T-helper 1 cell (primary cell): ENCODE results near the gene KRT39.
"Not testable (repeated sequence)": the region's sequence is repeated elsewhere in the genome, so short reads cannot be mapped to it uniquely, and the experiment has no call there.

Source experiments
- DNase-seq, 5 donors: peaks; one replicate each; pipeline ENCODE4 v3.0.0-alpha.2; 2012 to 2020
- total RNA-seq, 4 donors: gene quantifications; one replicate each; lab custom pipeline; 2026; lab: John Stamatoyannopoulos, UW

Gene KRT39
- total RNA-seq, result 0 reads per million in 4 donors

DNA sequence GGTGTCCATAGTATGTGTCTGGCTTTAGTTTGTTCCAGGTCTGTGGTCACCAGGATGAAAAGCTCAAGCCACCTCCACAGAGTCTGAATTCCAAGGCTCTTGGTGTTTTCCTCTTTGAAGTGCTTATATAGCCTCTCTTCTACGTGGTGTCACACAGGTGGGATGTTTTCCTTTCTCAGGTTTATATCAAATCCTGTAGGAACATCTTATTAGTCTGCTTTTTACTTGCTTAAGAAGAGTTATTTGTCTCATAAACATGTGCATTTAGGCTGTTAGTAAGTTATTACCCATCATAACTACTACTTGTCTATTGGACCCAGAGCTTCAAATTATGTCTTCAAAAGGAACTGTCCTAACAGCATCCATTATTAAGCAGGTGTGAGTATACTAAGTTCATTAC is at the start of gene KRT39:
KRT39 (minus strand) TSS at position 101 of the 400 bp plus-strand sequence; CDS start at position 9, 92 bp downstream.
- DNase-seq, result no peak

DNA sequence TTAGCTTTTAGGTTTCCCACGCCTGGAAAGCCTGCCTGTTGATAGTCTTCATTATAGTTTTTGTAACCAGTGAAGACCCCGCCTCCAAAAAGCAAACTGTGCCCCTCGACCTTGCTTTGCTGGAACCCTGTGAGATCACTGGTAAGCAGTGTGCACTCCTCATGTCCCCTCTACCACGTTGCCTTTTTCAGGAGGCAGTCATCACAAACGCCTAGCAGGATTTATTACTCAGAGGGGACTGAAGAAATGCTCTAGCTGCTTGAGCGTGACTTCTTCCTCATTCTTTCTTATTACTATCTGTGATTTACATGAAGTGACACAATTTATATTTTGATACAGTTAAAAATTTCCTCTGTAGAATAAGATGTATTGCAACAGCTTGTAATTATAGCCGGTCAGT is 48.7 kb upstream of the KRT39 start:
- DNase-seq, result no peak

GRCh38 chr17:41013606-41014005 is 46.9 kb upstream of the KRT39 start:
- no peak for DNase-seq

- DNase-seq, result no peak
Measured at GRCh38 chr17:41013181-41013580, 46.4 kb upstream of the KRT39 start.

GRCh38 chr17:41012326-41013120 is 45.8 kb upstream of the KRT39 start:
- no peak for DNase-seq

GRCh38 chr17:41010441-41010840 is 43.7 kb upstream of the KRT39 start:
- no peak for DNase-seq

- no peak for DNase-seq
Measured at GRCh38 chr17:41009936-41010335, 43.2 kb upstream of the KRT39 start.

GRCh38 chr17:41009301-41009760 is 42.6 kb upstream of the KRT39 start:
- DNase-seq, result no peak

DNA sequence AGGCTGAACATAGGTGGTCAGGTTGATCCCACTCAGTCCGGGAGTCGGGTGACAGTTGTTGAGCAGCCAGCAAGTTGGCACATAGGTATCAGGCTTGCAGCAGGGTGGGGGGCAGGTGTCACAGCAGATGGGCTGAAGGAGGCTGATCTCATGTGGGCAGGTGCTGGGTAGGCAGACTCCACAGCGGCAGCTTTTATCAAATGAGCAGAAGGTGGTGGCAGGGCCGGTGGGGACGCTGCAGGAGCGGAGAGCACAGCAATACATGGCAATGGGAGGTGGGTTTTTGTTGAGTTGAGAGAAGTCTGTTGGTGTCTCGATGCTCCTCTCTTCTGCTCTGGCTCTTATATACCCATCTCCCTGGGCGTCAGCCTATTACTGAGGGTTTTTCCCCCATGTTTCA is 42.1 kb upstream of the KRT39 start, which contains the start of gene KRTAP3-1:
KRTAP3-1 (minus strand) TSS at position 318 of the 400 bp plus-strand sequence; CDS start at position 264, 54 bp downstream.
- no peak for DNase-seq

GRCh38 chr17:41004397-41004796 is 37.6 kb upstream of the KRT39 start:
- DNase-seq, result no peak

- DNase-seq, result no peak
Measured at GRCh38 chr17:41003926-41004325, 37.2 kb upstream of the KRT39 start.

DNA sequence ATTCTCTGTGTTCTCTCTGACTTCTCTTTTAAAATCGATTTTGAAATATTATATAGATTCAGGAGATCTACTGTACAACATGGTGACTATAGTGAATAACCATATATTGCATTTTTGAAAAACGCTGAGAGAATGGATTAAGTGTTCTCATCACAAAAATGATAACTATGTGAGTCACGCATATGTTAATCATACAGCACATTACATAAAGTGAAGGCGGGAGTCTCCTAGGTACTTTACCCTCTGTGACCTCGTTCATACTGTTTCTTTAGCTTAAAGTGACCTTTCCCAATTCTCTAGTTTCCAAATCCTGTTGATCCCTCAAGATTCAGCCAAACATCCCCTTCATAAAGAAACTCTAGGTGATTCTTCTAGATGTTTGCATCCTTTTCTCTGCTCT is 36.1 kb upstream of the KRT39 start:
- no peak for DNase-seq

- DNase-seq, result no peak
Measured at GRCh38 chr17:41001795-41002194, 35.0 kb upstream of the KRT39 start.

- not testable (repeated sequence) for DNase-seq
Measured at GRCh38 chr17:40999563-40999962, 32.8 kb upstream of the KRT39 start, which contains the start of gene KRTAP3-2. TSS of gene KRTAP3-2 (minus strand) at chr17:40999906. CDS start at chr17:40999853, 53 bp downstream.

GRCh38 chr17:40997361-40997760 is 30.6 kb upstream of the KRT39 start:
- DNase-seq, result no peak

DNA sequence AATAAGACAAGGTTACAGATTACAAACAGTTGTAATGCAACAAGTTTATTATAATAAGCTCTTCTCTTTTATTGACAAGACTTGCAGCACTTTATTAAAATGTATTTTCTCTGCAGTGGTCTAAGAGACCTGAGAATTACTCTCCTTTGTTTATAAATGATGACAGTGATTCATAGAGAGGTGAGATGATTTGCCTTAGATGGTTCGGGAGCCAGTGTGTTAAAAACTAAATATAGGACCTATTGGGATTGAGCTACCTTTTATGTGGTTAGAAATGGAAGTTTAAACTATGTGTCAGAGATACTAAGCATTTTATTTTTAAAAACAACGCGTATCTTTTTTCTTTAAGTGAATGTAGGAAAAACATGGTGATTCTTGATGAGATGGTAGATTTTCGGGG is 30.1 kb upstream of the KRT39 start:
- DNase-seq, result no peak

- DNase-seq, result no peak
Measured at GRCh38 chr17:40995116-40995515, 28.4 kb upstream of the KRT39 start.

DNA sequence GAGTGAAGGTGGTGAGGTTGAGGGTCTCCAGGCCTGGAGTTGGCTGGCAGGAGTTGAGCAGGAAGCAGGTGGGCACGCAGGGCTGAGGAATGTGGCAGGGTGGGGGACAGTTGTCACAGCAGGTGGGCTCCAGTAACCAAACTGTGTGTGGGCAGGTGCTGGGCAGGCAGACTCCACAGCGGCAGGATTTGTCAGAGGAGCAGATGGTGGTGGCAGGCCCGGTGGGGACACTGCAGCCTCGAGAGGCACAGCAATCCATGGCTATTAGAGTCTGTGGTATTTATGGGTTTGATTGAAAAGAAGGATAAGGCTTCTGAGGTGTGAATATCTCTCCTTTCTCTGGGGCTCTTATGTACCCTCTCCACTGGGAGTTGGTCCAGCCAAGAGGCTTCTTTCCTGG is 27.1 kb upstream of the KRT39 start, which contains the start of gene KRTAP3-3:
KRTAP3-3 (minus strand) TSS at position 326 of the 400 bp plus-strand sequence; CDS start at position 259, 67 bp downstream.
- DNase-seq, result no peak

GRCh38 chr17:40993084-40993483 is 26.3 kb upstream of the KRT39 start:
- no peak for DNase-seq

DNA sequence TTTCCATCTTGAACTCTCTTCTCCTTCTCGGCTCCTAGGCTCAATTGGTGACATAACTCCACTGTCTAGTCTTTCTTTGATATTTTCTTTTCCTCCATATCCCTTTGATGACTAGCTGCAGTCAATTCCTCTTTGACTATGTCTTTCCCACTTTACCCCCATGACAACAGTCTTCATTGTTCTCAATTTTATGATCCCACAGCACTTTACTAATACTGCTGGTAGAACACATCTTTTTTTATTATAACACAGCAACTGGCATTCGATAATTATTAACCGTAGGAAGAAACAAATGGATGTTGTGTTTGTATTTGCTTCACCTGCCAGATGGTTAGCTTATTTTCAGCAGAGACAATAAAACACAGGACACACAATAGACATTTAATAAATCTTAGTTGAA is 25.9 kb upstream of the KRT39 start:
- no peak for DNase-seq

DNA sequence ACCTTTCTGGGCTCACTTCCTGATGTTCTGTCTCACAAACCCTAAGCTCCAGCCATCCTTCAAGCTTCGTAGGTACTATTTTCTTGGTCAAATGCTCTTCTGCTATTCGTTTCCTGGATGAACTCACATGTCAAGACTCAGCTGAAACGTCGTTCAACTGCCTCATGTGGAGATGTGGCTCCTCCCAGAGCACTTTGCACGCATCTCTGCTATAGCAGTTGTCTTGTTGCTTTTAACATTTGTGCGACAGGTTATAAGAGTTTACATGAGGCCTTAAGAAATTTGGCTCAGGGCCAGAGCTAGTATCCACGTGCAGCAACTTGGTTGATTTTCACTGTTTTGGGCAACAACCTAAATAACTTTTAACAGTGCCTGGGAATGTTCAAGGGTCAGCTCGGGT is 20.2 kb upstream of the KRT39 start:
- no peak for DNase-seq

DNA sequence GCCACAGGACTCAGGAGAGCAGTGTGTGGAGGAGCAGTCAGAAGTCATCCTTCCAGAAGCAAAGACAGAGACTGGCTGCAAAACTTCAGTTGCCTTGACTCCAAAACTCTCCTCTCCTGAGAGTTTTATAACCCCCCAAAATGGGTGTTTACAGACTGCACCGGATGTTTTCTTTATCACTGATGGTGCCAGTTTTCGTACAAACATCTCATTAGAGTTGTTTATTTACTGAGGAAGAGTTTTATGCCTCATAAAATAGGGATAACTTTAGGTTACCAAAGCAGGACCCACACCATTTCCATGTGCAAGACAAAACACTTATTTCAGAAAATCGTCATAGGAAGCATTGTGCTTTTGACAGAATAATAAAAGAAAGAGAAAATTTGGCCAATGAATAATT is 17.5 kb upstream of the KRT39 start, which contains the start of gene KRT40:
KRT40 (minus strand) TSS at position 101 of the 400 bp plus-strand sequence; CDS start at position 48, 53 bp downstream.
- no peak for DNase-seq

DNA sequence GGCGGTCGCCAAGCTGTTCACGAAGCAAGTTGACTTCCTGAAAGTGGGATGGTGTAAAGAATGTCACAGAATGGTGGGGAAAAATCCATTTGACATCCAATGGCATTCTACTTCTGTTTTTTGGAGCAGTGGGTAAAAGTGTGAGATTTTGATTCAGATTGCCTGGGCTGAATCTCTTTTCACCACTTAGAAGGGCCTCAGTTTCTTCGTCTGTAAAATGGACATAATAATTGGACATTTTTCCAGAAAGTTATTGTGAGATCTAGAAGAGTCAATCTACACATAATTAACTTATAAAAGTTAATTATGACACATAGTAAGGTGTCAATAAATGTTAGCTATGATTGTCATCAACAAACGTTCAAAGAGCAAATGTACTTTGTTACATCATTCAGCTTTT is 14.4 kb upstream of the KRT39 start:
- DNase-seq, result no peak

DNA sequence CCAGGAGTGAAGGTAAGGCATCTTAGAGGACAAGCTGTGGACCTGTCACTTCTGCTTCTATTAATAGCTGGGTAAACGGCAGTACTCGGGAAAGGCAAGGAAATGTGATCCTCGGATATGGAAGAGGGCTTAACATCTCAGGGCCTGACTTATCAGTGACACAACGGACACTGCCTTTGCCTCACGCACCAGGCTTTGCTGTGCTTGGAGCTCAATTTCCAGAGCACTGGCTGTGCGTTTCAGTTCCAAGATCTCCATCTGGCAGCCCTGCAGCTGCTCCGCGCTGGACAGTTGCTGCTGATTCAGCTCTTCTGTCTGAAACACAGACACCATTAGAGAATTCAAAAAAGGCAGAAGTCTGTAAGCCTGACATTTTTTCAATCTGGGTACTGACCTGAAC is 13.8 kb upstream of the KRT39 start:
- no peak for DNase-seq
